ENCODE data around the gene ZGRF1.
A peak's percentile ranks its signal among the peaks of the same experiment; 100 is the strongest.
"Not testable (repeated sequence)": the region's sequence is repeated elsewhere in the genome, so short reads cannot be mapped to it uniquely, and the experiment has no call there.

ZGRF1 gene

GRCh38 chr4:112550728-112551127 lies 86.0 kb downstream of the ZGRF1 start:
- DNase-seq (ENCODE audit: low spot score), result no peak

- DNase-seq (ENCODE audit: low spot score), result no peak
Measured at GRCh38 chr4:112546476-112546875, 90.2 kb downstream of the ZGRF1 start.

- DNase-seq (ENCODE audit: low spot score), result no peak
Measured at GRCh38 chr4:112545346-112545745, 91.4 kb downstream of the ZGRF1 start.

- no peak for DNase-seq (ENCODE audit: low spot score)
Measured at GRCh38 chr4:112540695-112541094, 96.0 kb downstream of the ZGRF1 start.

GRCh38 chr4:112536123-112536522 lies 100.6 kb downstream of the ZGRF1 start:
- no peak for DNase-seq (ENCODE audit: low spot score)

GRCh38 chr4:112532267-112532666 lies 104.4 kb downstream of the ZGRF1 start:
- DNase-seq (ENCODE audit: low spot score), result no peak

- no peak for DNase-seq (ENCODE audit: low spot score)
Measured at GRCh38 chr4:112531146-112531545, 105.6 kb downstream of the ZGRF1 start.

- DNase-seq (ENCODE audit: low spot score), result no peak
Measured at GRCh38 chr4:112526061-112526460, 110.6 kb downstream of the ZGRF1 start.

- DNase-seq (ENCODE audit: low spot score), result no peak
Measured at GRCh38 chr4:112523764-112524505, 112.8 kb downstream of the ZGRF1 start.

- DNase-seq (ENCODE audit: low spot score), result no peak
Measured at GRCh38 chr4:112523008-112523721, 113.5 kb downstream of the ZGRF1 start.

GRCh38 chr4:112522431-112522830 lies 114.3 kb downstream of the ZGRF1 start:
- not testable (repeated sequence) for DNase-seq (ENCODE audit: low spot score)

- no peak for DNase-seq (ENCODE audit: low spot score)
Measured at GRCh38 chr4:112521123-112522023, 115.3 kb downstream of the ZGRF1 start.

- DNase-seq (ENCODE audit: low spot score), result no peak
Measured at GRCh38 chr4:112520598-112521122, 116.0 kb downstream of the ZGRF1 start.

- DNase-seq (ENCODE audit: low spot score), result no peak
Measured at GRCh38 chr4:112519689-112520597, 116.8 kb downstream of the ZGRF1 start.

- DNase-seq (ENCODE audit: low spot score), result no peak
Measured at GRCh38 chr4:112518675-112519074, 118.0 kb downstream of the ZGRF1 start.

GRCh38 chr4:112517911-112518310 lies 118.8 kb downstream of the ZGRF1 start:
- DNase-seq (ENCODE audit: low spot score), result no peak

GRCh38 chr4:112517067-112517634 lies 119.6 kb downstream of the ZGRF1 start:
- no peak for DNase-seq (ENCODE audit: low spot score)

GRCh38 chr4:112516471-112517066 lies 120.1 kb downstream of the ZGRF1 start:
- no peak for DNase-seq (ENCODE audit: low spot score)

GRCh38 chr4:112516066-112516470 lies 120.6 kb downstream of the ZGRF1 start, which contains the start of gene NEUROG2:
Gene NEUROG2, minus strand, starts transcription at chr4:112516180. Its CDS starts 705 bp downstream, at chr4:112515475.
- DNase-seq (ENCODE audit: low spot score), result peak; percentile 48

Data from hepatic stellate cell (primary cell).